HepG2 (cell line): ENCODE results near the gene ACOXL. TPM values are rescaled to one million over a fixed set of nuclear protein-coding genes. Genes with fewer than 3 reads are reported as not detected.
A peak's percentile ranks its signal among the peaks of the same experiment; 100 is the strongest.

Experiments
- CREM ChIP-seq, 2 experiments: sonication (generic) in 1 of 2; formaldehyde crosslinking in 1 of 2; IDR thresholded peaks; 2 replicates each; pipeline versions ENCODE4 v1.4.0 to v1.6.1; 2016 to 2020; ENCODE audit warnings: antibody characterized with exemption in 1 of 2, mild to moderate bottlenecking in 1 of 2, missing genetic modification reagents in 1 of 2
- FLYWCH1 ChIP-seq: sonication (generic); formaldehyde crosslinking; IDR thresholded peaks from 2 replicates; pipeline ENCODE4 v1.8.1; 2023; ENCODE audit warnings: mild to moderate bottlenecking, missing genetic modification reagents
- HNRNPK ChIP-seq: fragments of 200-400 bp; formaldehyde crosslinking; IDR thresholded peaks from 2 replicates; pipeline ENCODE4 v1.6.1; 2018; ENCODE audit warnings: low read length, low read depth, moderate library complexity, mild to moderate bottlenecking; ENCODE audit not compliant: poor library complexity, severe bottlenecking
- MTF2 ChIP-seq: sonication (generic); formaldehyde crosslinking; IDR thresholded peaks from 2 replicates; pipeline ENCODE4 v1.5.0; 2020; ENCODE audit warnings: missing genetic modification reagents, borderline replicate concordance
- NBN ChIP-seq: fragments of 450-650 bp; conservative IDR thresholded peaks from 2 replicates; pipeline ENCODE4 v1.6.1; 2017
- PRPF4 ChIP-seq: fragments of 200-400 bp; formaldehyde crosslinking; IDR thresholded peaks from 2 replicates; pipeline ENCODE4 v1.6.1; 2016; ENCODE audit warnings: low read length, low read depth; ENCODE audit not compliant: poor library complexity, severe bottlenecking
- RBFOX2 ChIP-seq: fragments of 200-400 bp; formaldehyde crosslinking; IDR thresholded peaks from 2 replicates; pipeline ENCODE4 v1.6.1; 2017; ENCODE audit warnings: low read depth, mild to moderate bottlenecking, low read length
- SCMH1 ChIP-seq: sonication (generic); formaldehyde crosslinking; IDR thresholded peaks from 2 replicates; pipeline ENCODE4 v1.9.0; 2021; ENCODE audit warnings: missing genetic modification reagents, mild to moderate bottlenecking, borderline replicate concordance
- THAP8 ChIP-seq: sonication (generic); formaldehyde crosslinking; IDR thresholded peaks from 2 replicates; pipeline ENCODE4 v1.5.1; 2020; ENCODE audit warnings: missing genetic modification reagents, mild to moderate bottlenecking, borderline replicate concordance
- ZC3H13 ChIP-seq: sonication (generic); formaldehyde crosslinking; IDR thresholded peaks from 2 replicates; pipeline ENCODE4 v1.8.1; 2023; ENCODE audit warnings: mild to moderate bottlenecking, missing genetic modification reagents, moderate library complexity
- ZFP1 ChIP-seq: IDR thresholded peaks from 2 replicates; pipeline ENCODE4 v1.6.1; 2016
- ZFY ChIP-seq: sonication (generic); formaldehyde crosslinking; IDR thresholded peaks from 2 replicates; pipeline ENCODE4 v1.4.0; 2020; ENCODE audit warnings: missing genetic modification reagents
- ZNF343 ChIP-seq: sonication (generic); formaldehyde crosslinking; IDR thresholded peaks from 2 replicates; pipeline ENCODE4 v1.4.0; 2020; ENCODE audit warnings: mild to moderate bottlenecking, missing genetic modification reagents
- ZNF768 ChIP-seq: sonication (generic); formaldehyde crosslinking; IDR thresholded peaks from 2 replicates; pipeline ENCODE4 v1.4.0; 2020; ENCODE audit warnings: missing genetic modification reagents
- ZNF792 ChIP-seq: IDR thresholded peaks from 2 replicates; pipeline ENCODE4 v1.6.1; 2016
- ZSCAN20 ChIP-seq: sonication (generic); formaldehyde crosslinking; IDR thresholded peaks from 2 replicates; pipeline ENCODE4 v1.4.0; 2020; ENCODE audit warnings: missing genetic modification reagents, mild to moderate bottlenecking, borderline replicate concordance
- polyA plus RNA-seq, 8 experiments: library from polyadenylated mRNA; depleted of rRNA in 3 of 8; stranded (reverse) in 7 of 8; unstranded in 1 of 8; fragments of >200 nt; fragmentation: Illumina TruSeq in 4 of 8; extraction: Trizol in 4 of 8; gene quantifications; 2 replicates each; pipeline versions ENCODE4 v1.2.1 to v1.2.3, GENCODE V29; 2011 to 2016; ENCODE audit warnings: low read depth in 4 of 8, missing spikeins in 1 of 8, mixed read lengths in 1 of 8; ENCODE audit not compliant: insufficient read depth in 1 of 8
- total RNA-seq, 5 experiments: library from RNA; depleted of rRNA; stranded (reverse); fragments of >200 nt; fragmentation: Illumina TruSeq; extraction: Trizol; gene quantifications; 2 replicates each; pipeline ENCODE4 v1.2.3, GENCODE V29; 2016; ENCODE audit warnings: low read depth in 1 of 5
- TF ChIP-seq, protein P1 (sequence below), 2 experiments: fragments of 450-650 bp in 1 of 2; sonication (generic) in 1 of 2; formaldehyde crosslinking in 1 of 2; IDR thresholded peaks; 2 replicates each; pipeline versions ENCODE4 v1.6.1 to v1.8.0; 2016 to 2022; ENCODE audit warnings: antibody characterized with exemption in 1 of 2, mild to moderate bottlenecking in 1 of 2, missing genetic modification reagents in 1 of 2
- TF ChIP-seq, protein P2 (sequence below), 2 experiments: sonication (generic) in 1 of 2; formaldehyde crosslinking in 1 of 2; IDR thresholded peaks; 2 replicates each; pipeline versions ENCODE4 v1.5.1 to v1.6.1; 2011 to 2020; ENCODE audit warnings: borderline replicate concordance in 1 of 2, low read depth in 1 of 2, low read length in 1 of 2, mild to moderate bottlenecking in 1 of 2, missing genetic modification reagents in 1 of 2, moderate library complexity in 1 of 2

ACOXL gene
- total and polyA plus RNA-seq, 2 of the 13 experiments (the other 11 are each of a cell fraction or from before 2014, with no cell fraction given) = not detected

DNA sequence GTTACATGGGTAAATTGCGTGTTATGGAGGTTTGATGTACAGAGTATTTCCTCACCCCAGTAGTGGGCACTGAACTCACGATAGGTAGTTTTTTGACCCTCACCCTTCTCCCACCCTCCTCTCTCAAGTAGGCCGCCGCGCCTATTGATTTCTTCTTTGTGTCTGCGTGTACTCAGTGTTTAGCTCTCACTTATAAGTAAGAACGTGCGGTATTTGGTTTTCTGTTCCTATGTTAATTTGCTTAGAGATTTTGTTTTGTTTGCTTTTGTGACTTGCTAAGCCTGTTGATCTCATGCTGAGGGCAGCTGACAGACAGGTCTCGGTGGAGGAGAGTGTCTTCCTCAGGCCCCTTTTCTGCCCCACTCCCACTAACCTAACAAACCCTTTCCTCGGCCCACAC lies 36.2 kb downstream of the ACOXL start (continued):
- TF ChIP-seq, protein P1, sequence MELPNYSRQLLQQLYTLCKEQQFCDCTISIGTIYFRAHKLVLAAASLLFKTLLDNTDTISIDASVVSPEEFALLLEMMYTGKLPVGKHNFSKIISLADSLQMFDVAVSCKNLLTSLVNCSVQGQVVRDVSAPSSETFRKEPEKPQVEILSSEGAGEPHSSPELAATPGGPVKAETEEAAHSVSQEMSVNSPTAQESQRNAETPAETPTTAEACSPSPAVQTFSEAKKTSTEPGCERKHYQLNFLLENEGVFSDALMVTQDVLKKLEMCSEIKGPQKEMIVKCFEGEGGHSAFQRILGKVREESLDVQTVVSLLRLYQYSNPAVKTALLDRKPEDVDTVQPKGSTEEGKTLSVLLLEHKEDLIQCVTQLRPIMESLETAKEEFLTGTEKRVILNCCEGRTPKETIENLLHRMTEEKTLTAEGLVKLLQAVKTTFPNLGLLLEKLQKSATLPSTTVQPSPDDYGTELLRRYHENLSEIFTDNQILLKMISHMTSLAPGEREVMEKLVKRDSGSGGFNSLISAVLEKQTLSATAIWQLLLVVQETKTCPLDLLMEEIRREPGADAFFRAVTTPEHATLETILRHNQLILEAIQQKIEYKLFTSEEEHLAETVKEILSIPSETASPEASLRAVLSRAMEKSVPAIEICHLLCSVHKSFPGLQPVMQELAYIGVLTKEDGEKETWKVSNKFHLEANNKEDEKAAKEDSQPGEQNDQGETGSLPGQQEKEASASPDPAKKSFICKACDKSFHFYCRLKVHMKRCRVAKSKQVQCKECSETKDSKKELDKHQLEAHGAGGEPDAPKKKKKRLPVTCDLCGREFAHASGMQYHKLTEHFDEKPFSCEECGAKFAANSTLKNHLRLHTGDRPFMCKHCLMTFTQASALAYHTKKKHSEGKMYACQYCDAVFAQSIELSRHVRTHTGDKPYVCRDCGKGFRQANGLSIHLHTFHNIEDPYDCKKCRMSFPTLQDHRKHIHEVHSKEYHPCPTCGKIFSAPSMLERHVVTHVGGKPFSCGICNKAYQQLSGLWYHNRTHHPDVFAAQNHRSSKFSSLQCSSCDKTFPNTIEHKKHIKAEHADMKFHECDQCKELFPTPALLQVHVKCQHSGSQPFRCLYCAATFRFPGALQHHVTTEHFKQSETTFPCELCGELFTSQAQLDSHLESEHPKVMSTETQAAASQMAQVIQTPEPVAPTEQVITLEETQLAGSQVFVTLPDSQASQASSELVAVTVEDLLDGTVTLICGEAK (IDR thresholded peaks at IDR 0.05) = no peak
- TF ChIP-seq, protein P1 (CRISPR knock-in tag; IDR thresholded peaks at IDR 0.05) = no peak
- no peak for TF ChIP-seq SCMH1 (CRISPR knock-in tag)
- no peak for TF ChIP-seq MTF2 (CRISPR knock-in tag)
- TF ChIP-seq FLYWCH1 (CRISPR knock-in tag) = no peak
- TF ChIP-seq ZNF792 = no peak
- TF ChIP-seq ZFY (CRISPR knock-in tag) = no peak
- no peak for TF ChIP-seq THAP8 (CRISPR knock-in tag)
- TF ChIP-seq ZSCAN20 = no peak
- TF ChIP-seq, protein P2, sequence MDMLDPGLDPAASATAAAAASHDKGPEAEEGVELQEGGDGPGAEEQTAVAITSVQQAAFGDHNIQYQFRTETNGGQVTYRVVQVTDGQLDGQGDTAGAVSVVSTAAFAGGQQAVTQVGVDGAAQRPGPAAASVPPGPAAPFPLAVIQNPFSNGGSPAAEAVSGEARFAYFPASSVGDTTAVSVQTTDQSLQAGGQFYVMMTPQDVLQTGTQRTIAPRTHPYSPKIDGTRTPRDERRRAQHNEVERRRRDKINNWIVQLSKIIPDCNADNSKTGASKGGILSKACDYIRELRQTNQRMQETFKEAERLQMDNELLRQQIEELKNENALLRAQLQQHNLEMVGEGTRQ (IDR thresholded peaks at IDR 0.05; ENCODE audit: low read depth, low read length) = no peak
- TF ChIP-seq, protein P2 (CRISPR knock-in tag; IDR thresholded peaks at IDR 0.05; ENCODE audit: borderline replicate concordance) = no peak
- TF ChIP-seq ZC3H13 (CRISPR knock-in tag) = no peak
- no peak for TF ChIP-seq RBFOX2
- peak; percentile 77 for TF ChIP-seq CREM (IDR thresholded peaks at IDR 0.05)
- TF ChIP-seq CREM (CRISPR knock-in tag; IDR thresholded peaks at IDR 0.05) = no peak
- TF ChIP-seq PRPF4 = no peak
- no peak for TF ChIP-seq ZFP1 (CRISPR knock-in tag)
- no peak for TF ChIP-seq HNRNPK
- no peak for TF ChIP-seq ZNF768
- no peak for TF ChIP-seq NBN
- no peak for TF ChIP-seq ZNF343
